Kasumi-1 (cell line): Measurements from ENCODE around the gene SLC5A11.
"Not testable (repeated sequence)": the region's sequence is repeated elsewhere in the genome, so short reads cannot be mapped to it uniquely, and the experiment has no call there.

Experiments used
- DNase-seq, 2 experiments: peaks; one replicate each; lab custom pipeline; 2025; lab: John Stamatoyannopoulos, UW

Gene SLC5A11

GRCh38 chr16:24858219-24859041 is 12.7 kb downstream of the SLC5A11 start:
- peak; percentile 20 to 33 for DNase-seq

GRCh38 chr16:24861461-24861860 is 15.7 kb downstream of the SLC5A11 start:
- no peak for DNase-seq

- DNase-seq: no peak
Measured at GRCh38 chr16:24863582-24864437, 18.0 kb downstream of the SLC5A11 start.

GRCh38 chr16:24869033-24869432 is 23.3 kb downstream of the SLC5A11 start:
- no peak for DNase-seq

- DNase-seq: no peak
Measured at GRCh38 chr16:24871891-24872290, 26.1 kb downstream of the SLC5A11 start.

GRCh38 chr16:24873028-24873427 is 27.3 kb downstream of the SLC5A11 start:
- no peak for DNase-seq

DNA sequence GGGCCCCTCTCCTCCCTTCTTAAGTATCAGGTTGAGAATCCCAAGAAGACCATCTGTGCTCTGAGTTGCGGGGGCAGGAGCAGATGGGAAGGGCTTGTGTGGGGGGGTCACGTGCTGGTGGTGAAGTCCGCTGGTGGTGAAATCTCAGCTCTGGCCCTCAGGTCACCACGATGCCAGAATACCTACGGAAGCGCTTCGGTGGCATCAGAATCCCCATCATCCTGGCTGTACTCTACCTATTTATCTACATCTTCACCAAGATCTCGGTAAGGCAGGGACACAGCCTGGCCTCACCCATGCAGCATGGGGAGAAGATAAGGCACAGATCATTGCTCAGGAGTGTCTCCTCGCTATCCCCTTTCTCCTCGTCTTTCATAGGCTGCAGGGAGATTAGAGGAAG is 29.7 kb downstream of the SLC5A11 start:
- DNase-seq: no peak

DNA sequence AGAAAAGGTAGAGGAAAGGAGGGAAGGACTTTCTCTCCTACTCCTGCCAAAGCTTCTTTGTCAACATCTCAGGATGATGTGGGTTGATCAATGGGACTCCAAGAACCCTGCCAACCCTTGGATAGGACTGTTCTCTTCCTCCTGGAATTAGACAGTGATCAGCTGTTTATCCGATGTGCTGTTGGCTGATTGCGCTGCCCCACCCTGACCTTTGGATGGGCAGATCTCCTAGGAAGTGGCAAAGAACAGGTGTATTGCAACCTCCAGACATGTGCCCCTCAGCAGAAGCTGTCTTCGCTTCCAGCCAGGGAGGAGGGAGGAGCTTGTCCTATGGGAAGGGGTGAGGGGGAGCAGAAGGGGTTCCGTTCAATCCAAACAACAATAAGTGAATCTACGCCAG is 30.5 kb downstream of the SLC5A11 start:
- no peak for DNase-seq

GRCh38 chr16:24879684-24880083 is 33.9 kb downstream of the SLC5A11 start:
- DNase-seq: no peak

GRCh38 chr16:24883714-24884151 is 38.0 kb downstream of the SLC5A11 start:
- no peak for DNase-seq

- DNase-seq: no peak
Measured at GRCh38 chr16:24887472-24887871, 41.7 kb downstream of the SLC5A11 start.

- DNase-seq: no peak
Measured at GRCh38 chr16:24890746-24891145, 45.0 kb downstream of the SLC5A11 start.

DNA sequence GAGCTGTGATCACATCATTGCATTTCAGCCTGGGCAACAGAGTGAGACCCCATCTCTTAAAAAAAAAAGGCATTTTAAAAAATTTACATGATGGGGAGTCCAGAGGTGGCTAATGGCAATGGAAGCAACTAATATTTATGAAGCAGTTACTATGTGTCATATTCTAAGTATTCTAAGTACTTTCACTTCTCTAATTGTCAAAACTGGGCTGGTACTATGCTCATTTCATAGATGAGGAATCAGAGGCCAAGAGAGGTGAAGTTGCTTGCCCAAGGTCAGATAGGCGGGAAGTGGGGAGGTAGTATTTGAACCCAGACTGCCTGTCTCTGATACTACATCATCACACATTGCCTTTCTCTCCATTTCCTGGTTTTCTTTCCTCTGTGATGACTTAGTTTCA is 50.7 kb downstream of the SLC5A11 start:
- no peak for DNase-seq

- DNase-seq: not testable (repeated sequence)
Measured at GRCh38 chr16:24897522-24897921, 51.8 kb downstream of the SLC5A11 start.

DNA sequence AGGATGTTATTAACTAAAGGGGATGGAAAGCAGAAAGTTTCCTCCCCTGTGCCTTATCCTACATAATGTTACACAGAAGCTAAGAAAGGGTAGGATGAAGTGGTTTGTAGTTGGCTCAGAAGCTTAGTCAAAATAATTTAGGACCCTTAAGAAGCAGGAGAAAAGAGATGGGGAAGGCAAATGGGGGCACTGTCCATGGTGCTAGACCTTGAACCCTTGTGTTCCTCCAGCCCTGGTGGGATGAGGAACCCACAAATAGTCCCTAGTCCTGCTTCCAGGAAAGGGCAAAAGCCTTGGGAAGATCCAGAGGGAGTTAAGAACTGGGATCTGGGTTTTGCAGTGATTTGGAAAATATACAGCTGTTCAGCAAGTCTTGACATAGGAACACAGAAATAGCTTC is 54.5 kb downstream of the SLC5A11 start:
- no peak for DNase-seq

DNA sequence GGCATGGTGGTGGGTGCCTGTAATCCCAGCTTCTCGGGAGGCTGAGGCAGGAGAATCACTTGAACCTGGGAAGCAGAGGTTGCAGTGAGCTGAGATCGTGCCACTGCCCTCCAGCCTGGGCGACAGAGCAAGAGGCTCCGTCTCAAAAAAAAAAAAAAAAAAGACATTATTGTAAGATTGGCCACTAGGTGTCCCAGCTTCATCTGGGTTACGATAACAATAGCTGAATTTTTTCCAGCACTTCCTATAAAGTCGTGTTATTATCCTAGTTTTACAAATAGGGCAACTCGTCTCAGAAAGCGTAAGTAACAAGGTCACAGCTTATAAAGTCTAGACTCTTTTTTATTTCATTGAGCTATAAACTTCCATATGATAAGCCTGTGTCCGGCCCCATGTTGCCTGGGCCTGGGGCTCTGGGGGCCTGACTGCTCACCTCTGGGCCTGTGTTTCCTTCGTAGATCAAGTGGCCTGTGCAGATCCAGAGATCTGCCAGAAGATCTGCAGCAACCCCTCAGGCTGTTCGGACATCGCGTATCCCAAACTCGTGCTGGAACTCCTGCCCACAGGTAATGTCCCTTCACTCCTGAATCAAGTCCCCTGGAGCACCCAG is 60.5 kb downstream of the SLC5A11 start:
- peak in 1 of 2 experiments; percentile 0 for DNase-seq

DNA sequence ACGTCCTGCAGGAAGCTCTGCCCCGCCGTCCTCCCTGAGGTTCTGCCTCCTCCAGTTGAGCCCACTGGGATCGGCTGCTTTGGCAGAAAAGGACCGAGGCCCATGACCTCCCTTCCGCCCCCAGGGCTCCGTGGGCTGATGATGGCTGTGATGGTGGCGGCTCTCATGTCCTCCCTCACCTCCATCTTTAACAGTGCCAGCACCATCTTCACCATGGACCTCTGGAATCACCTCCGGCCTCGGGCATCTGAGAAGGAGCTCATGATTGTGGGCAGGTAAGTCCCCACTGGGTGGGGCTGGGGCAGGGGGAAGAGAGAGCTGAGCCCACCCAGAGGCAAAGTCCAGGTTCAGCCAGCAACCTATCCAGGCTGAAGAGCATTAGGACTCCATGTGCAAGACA is 61.1 kb downstream of the SLC5A11 start:
- no peak for DNase-seq

DNA sequence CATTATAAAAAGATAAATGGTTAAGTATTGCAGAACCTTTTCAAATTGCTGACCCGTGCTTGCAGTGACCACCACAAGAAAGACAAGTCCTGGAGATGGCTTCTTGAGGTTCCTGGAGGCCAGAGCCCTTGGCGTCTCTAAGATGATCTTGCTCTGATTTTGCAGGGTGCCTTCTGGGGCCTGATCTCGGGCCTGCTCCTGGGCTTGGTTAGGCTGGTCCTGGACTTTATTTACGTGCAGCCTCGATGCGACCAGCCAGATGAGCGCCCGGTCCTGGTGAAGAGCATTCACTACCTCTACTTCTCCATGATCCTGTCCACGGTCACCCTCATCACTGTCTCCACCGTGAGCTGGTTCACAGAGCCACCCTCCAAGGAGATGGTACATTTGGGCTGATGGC is 63.0 kb downstream of the SLC5A11 start:
- DNase-seq: no peak

DNA sequence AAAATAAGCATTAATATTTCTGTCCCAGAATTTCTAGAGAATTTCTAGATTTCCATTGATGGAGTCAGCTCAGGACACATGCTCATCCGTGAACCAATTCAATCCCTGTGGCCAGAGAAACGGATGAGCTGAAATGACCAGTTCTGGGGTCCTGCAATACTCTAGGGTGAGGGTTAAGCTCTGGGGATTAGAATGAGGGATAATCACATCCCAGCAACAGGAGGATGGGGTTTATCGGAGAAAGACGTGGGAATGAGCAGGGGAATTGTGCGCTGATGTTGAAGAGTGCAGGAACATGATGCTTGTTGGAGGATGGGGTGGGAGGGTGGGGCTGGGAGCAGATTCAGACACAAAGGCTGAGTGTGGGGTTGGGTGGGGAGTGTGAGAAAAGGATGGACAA is 64.1 kb downstream of the SLC5A11 start:
- no peak for DNase-seq

- DNase-seq: no peak
Measured at GRCh38 chr16:24915019-24915418, 69.3 kb downstream of the SLC5A11 start.

DNA sequence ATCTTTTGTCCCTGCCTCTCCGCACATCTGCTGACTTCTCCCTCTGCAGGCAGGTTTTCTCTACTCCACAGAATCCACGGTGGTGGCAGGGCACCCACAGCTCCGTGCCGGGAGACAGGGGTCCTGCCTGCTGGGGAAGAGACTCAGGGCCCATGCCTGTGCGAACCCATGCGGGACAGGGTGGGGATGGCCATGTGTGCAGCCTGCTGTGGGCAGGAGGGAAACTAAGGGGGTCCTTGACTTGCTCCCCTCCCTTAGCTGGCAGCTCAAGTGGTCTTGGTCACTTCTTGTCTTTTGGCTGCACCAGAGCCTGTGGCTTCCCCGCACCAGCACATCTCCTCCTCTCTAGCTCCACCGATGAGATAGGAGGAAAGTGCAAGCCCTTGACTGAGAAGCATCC is 69.8 kb downstream of the SLC5A11 start:
- DNase-seq: no peak

DNA sequence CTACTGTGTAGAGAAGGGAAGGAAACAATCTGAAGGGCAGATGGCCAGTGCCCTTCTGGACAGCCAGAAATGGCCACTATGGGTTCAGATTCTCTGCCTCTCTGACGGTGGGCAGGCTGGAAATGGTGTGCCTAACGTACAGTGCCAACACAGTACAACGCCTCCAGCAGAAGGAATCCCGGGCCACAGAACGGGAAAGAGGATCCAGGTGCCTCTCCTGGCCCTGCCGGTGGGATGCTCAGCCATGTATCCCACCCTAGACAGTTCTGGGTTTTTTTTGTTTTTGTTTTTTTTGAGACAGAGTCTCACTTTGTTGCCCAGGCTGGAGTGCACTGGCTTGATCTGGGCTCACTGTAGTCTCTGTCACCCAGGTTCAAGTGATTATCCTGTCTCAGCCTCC is 71.5 kb downstream of the SLC5A11 start:
- DNase-seq: no peak

DNA sequence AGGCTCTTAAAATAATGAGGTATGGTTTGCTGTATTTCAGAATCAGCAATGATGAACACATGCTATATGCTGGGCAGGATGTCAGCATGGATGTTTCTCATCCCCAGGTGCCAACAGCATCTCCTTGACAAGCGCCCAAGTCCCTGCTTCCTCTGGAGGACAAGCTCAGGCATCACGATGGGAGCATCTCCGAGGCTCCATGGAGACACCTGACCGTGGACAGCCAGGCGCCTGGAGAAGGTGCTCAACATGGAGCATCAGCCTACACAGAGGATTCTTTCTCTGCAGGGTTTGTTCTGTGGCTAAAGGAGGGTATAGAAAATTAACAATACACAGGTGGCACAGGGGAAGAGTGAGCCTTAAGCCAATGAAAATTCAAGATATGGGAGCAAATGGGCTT is 72.1 kb downstream of the SLC5A11 start:
- no peak for DNase-seq
